GM23338 (cell line): ENCODE data around the gene GRIN2A. TPM values are rescaled to one million over a fixed set of nuclear protein-coding genes. Genes with fewer than 3 reads are reported as not detected.

Experiments used
- ATAC-seq: fragments of 200-7000 bp; cut with Tn5 transposase; 3 replicates; pipeline ENCODE4 v1.9.1; 2020
- DNase-seq: peaks from one replicate; pipeline ENCODE4 v3.0.0-alpha.2; 2015; ENCODE audit warnings: low spot score
- H2AFZ ChIP-seq: fragments of 200-600 bp; sonication (generic); 2 replicates; pipeline ENCODE4 v1.8.0; 2016; ENCODE audit warnings: antibody characterized with exemption, mild to moderate bottlenecking, moderate library complexity
- H3F3A ChIP-seq: fragments of 200-600 bp; sonication (generic); replicated peaks from 2 replicates; pipeline ENCODE4 v1.8.0; 2017; ENCODE audit warnings: antibody characterized with exemption, mixed run types, low read depth
- H3K27ac ChIP-seq: fragments of 200-600 bp; sonication (generic); 2 replicates; pipeline ENCODE4 v1.6.1; 2016; ENCODE audit warnings: low read depth
- H3K27me3 ChIP-seq: fragments of 200-600 bp; sonication (generic); 2 replicates; pipeline ENCODE4 v1.8.0; 2016; ENCODE audit warnings: mild to moderate bottlenecking, mixed run types, moderate library complexity; ENCODE audit not compliant: insufficient read depth
- H3K36me3 ChIP-seq: fragments of 200-600 bp; sonication (generic); 2 replicates; pipeline ENCODE4 v1.8.0; 2016; ENCODE audit warnings: mild to moderate bottlenecking; ENCODE audit not compliant: insufficient read depth
- H3K4me1 ChIP-seq: fragments of 200-600 bp; sonication (generic); 2 replicates; pipeline ENCODE4 v1.8.0; 2016; ENCODE audit warnings: mild to moderate bottlenecking, moderate library complexity; ENCODE audit not compliant: insufficient read depth
- H3K4me2 ChIP-seq: fragments of 200-600 bp; sonication (generic); 2 replicates; pipeline ENCODE4 v1.7.1; 2017; ENCODE audit warnings: mixed run types
- H3K4me3 ChIP-seq: fragments of 200-600 bp; sonication (generic); 2 replicates; pipeline ENCODE4 v1.6.1; 2016; ENCODE audit warnings: mixed run types
- H3K79me2 ChIP-seq: fragments of 200-600 bp; sonication (generic); replicated peaks from 2 replicates; pipeline ENCODE4 v1.8.0; 2017; ENCODE audit warnings: mild to moderate bottlenecking; ENCODE audit not compliant: insufficient read depth
- H3K9me2 ChIP-seq: fragments of 200-600 bp; sonication (generic); 2 replicates; pipeline ENCODE4 v1.8.0; 2017; ENCODE audit not compliant: insufficient read depth
- H4K20me1 ChIP-seq: fragments of 200-600 bp; sonication (generic); replicated peaks from 2 replicates; pipeline ENCODE4 v1.8.0; 2017; ENCODE audit warnings: mild to moderate bottlenecking; ENCODE audit not compliant: insufficient read depth
- H3K27ac Mint-ChIP-seq: 2 replicates; pipeline ENCODE4 v1.8.0; 2020; ENCODE audit warnings: inconsistent platforms, mild to moderate bottlenecking, moderate library complexity, mixed read lengths
- H3K27me3 Mint-ChIP-seq: 3 replicates; pipeline ENCODE4 v1.8.0; 2022; ENCODE audit warnings: low read depth, mild to moderate bottlenecking, moderate library complexity, mixed read lengths, inconsistent platforms; ENCODE audit not compliant: insufficient read depth, poor library complexity
- H3K36me3 Mint-ChIP-seq: 3 replicates; pipeline ENCODE4 v1.8.0; 2021; ENCODE audit warnings: low read depth, mild to moderate bottlenecking, inconsistent platforms, moderate library complexity, mixed read lengths
- H3K4me1 Mint-ChIP-seq: 3 replicates; pipeline ENCODE4 v1.8.0; 2020; ENCODE audit warnings: mild to moderate bottlenecking, inconsistent platforms, mixed read lengths
- H3K4me3 Mint-ChIP-seq: 3 replicates; pipeline ENCODE4 v1.8.0; 2021; ENCODE audit warnings: moderate library complexity, mild to moderate bottlenecking, inconsistent platforms, mixed read lengths
- H3K9me3 Mint-ChIP-seq: 3 replicates; pipeline ENCODE4 v1.8.0; 2020; ENCODE audit warnings: moderate library complexity, mild to moderate bottlenecking, inconsistent platforms, mixed read lengths
- CREB1 ChIP-seq: fragments of 250-450 bp; sonication (Bioruptor Pico); IDR thresholded peaks from 2 replicates; pipeline ENCODE4 v1.5.0; 2020; ENCODE audit warnings: low read depth, mild to moderate bottlenecking, moderate library complexity
- CTCF ChIP-seq, 2 experiments: fragments of 200-600 bp in 1 of 2; sonication (generic) in 1 of 2; conservative IDR thresholded peaks; 2 replicates each; pipeline versions ENCODE4 v1.5.1 to v1.6.1; 2016 to 2017; ENCODE audit warnings: antibody characterized with exemption in 2 of 2, low read depth in 2 of 2, mild to moderate bottlenecking in 2 of 2, moderate library complexity in 1 of 2
- ETS1 ChIP-seq: IDR thresholded peaks from 2 replicates; pipeline ENCODE4 v1.6.1; 2016; ENCODE audit warnings: antibody characterized with exemption
- EZH2 ChIP-seq: fragments of 200-600 bp; sonication (generic); IDR thresholded peaks from one replicate; pipeline ENCODE4 v1.8.0; 2017; ENCODE audit warnings: antibody characterized with exemption, mild to moderate bottlenecking, low read depth; ENCODE audit not compliant: unreplicated experiment
- EZH2phosphoT487 ChIP-seq: fragments of 200-600 bp; sonication (generic); IDR thresholded peaks from one replicate; pipeline ENCODE4 v1.8.1; 2018; ENCODE audit warnings: antibody characterized with exemption; ENCODE audit not compliant: unreplicated experiment
- JUNB ChIP-seq: IDR thresholded peaks from one replicate; pipeline ENCODE4 v1.6.1; 2016; ENCODE audit warnings: antibody characterized with exemption; ENCODE audit not compliant: unreplicated experiment
- NANOG ChIP-seq: IDR thresholded peaks from 2 replicates; pipeline ENCODE4 v1.6.1; 2016; ENCODE audit warnings: antibody characterized with exemption, borderline replicate concordance
- POLR2AphosphoS5 ChIP-seq: IDR thresholded peaks from 2 replicates; pipeline ENCODE4 v1.6.1; 2016; ENCODE audit warnings: antibody characterized with exemption, low read depth
- REST ChIP-seq: IDR thresholded peaks from one replicate; pipeline ENCODE4 v1.6.1; 2018; ENCODE audit warnings: antibody characterized with exemption; ENCODE audit not compliant: unreplicated experiment
- STAT1 ChIP-seq: IDR thresholded peaks from one replicate; pipeline ENCODE4 v1.6.1; 2016; ENCODE audit warnings: antibody characterized with exemption; ENCODE audit not compliant: unreplicated experiment
- ZNF114 ChIP-seq: fragments of 250-450 bp; sonication (Bioruptor Pico); IDR thresholded peaks from 2 replicates; pipeline ENCODE4 v1.5.0; 2020; ENCODE audit warnings: mild to moderate bottlenecking, moderate library complexity
- ZNF331 ChIP-seq: fragments of 250-450 bp; sonication (Bioruptor Pico); IDR thresholded peaks from 2 replicates; pipeline ENCODE4 v1.5.0; 2020; ENCODE audit warnings: low read depth, mild to moderate bottlenecking, moderate library complexity
- ZNF462 ChIP-seq: fragments of 250-450 bp; sonication (Bioruptor Pico); IDR thresholded peaks from 2 replicates; pipeline ENCODE4 v1.5.0; 2020; ENCODE audit warnings: mild to moderate bottlenecking, moderate library complexity
- polyA plus RNA-seq: library from polyadenylated mRNA; unstranded; fragments of >200 nt; fragmentation: Nextera tagmentation; extraction: Ambion mirVana; gene quantifications from 2 replicates; pipeline ENCODE4 v1.2.1, GENCODE V29; 2016
- total RNA-seq: library from RNA; depleted of rRNA; stranded (reverse); fragments of >200 nt; shearing (Covaris generic); gene quantifications from 2 replicates; pipeline ENCODE4 v1.2.3, GENCODE V29; 2014

Gene GRIN2A
- total and polyA plus RNA-seq, 2 experiments from 2014 or later, result 0.89 to 5.1 TPM

GRCh38 chr16:9900576-9900975, 281.7 kb downstream of the GRIN2A start:
- no peak overlapping the region for H3K27ac ChIP-seq
- H3K4me1 ChIP-seq, result no peaks in the 10 kb centered on the region
- H4K20me1 ChIP-seq, result no peaks in the 10 kb centered on the region
- Mint-ChIP-seq H3K27ac (no peak overlapping the region), H3K9me3 (no peaks in the 10 kb centered on the region), H3K27me3 (no peaks in the 10 kb centered on the region), H3K4me3 (no peak overlapping the region), H3K4me1 (peaks cover 6% of the 10 kb centered on the region; the same call in 2 of the 3 replicates), H3K36me3 (no peaks in the 10 kb centered on the region)
- no peaks in the 10 kb centered on the region for H3K36me3 ChIP-seq
- H3K4me2 ChIP-seq, result no peak overlapping the region
- H3F3A ChIP-seq, result no peaks in the 10 kb centered on the region
- TF ChIP-seq STAT1, result no peak
- no peak for TF ChIP-seq JUNB
- no peak for TF ChIP-seq CREB1 (CRISPR knock-in tag)
- no peak for TF ChIP-seq CTCF (conservative IDR thresholded peaks at IDR 0.05; ENCODE audit: low read depth in 2 of 2)
- no peak for TF ChIP-seq POLR2AphosphoS5
- no peak for TF ChIP-seq ETS1
- TF ChIP-seq REST, result no peak
- no peak for TF ChIP-seq EZH2
- TF ChIP-seq ZNF331 (CRISPR knock-in tag), result no peak
- TF ChIP-seq EZH2phosphoT487, result no peak
- TF ChIP-seq ZNF462 (CRISPR knock-in tag), result no peak
- no peak for TF ChIP-seq ZNF114 (CRISPR knock-in tag)
- TF ChIP-seq NANOG, result no peak
- ATAC-seq (no peak), DNase-seq (no peak)
- H3K9me2 ChIP-seq, result 0 out of 2 replicates have a peak, but pooled peaks cover 3% of the 10 kb centered on the region
- no peaks in the 10 kb centered on the region for H3K79me2 ChIP-seq
- no peaks in the 10 kb centered on the region for H3K27me3 ChIP-seq
- no peak overlapping the region for H2AFZ ChIP-seq
- no peak overlapping the region for H3K4me3 ChIP-seq
